H1 (cell line): ENCODE results near the gene ADRA2C. TPM values are rescaled to one million over a fixed set of nuclear protein-coding genes. Genes with fewer than 3 reads are reported as not detected.

Experiments used
- ASH2L ChIP-seq: fragments of 200-600, 300-600 bp; sonication (generic); IDR thresholded peaks from one replicate; pipeline ENCODE4 v1.7.1; 2017; ENCODE audit warnings: low read length
- BACH1 ChIP-seq: IDR thresholded peaks from 2 replicates; pipeline ENCODE4 v1.6.1; 2012; ENCODE audit warnings: low read length, improper control_type of control experiment
- CBX5 ChIP-seq: fragments of 300-800, 300-1000 bp; sonication (generic); IDR thresholded peaks from 2 replicates; pipeline ENCODE4 v1.7.1; 2016; ENCODE audit warnings: antibody characterized with exemption, low read length, low read depth
- CHD2 ChIP-seq: IDR thresholded peaks from 2 replicates; pipeline ENCODE4 v1.6.1; 2012; ENCODE audit warnings: low read length, improper control_type of control experiment
- CHD7 ChIP-seq: fragments of 300-600 bp; sonication (generic); IDR thresholded peaks from 2 replicates; pipeline ENCODE4 v1.7.1; 2012; ENCODE audit warnings: low read length, moderate library complexity, mild to moderate bottlenecking, inconsistent platforms; ENCODE audit not compliant: insufficient replicate concordance
- E2F6 ChIP-seq: IDR thresholded peaks from 2 replicates; pipeline ENCODE4 v1.6.1; 2012; ENCODE audit warnings: inconsistent platforms
- RAD21 ChIP-seq, 2 experiments: IDR thresholded peaks in 1 of 2; conservative IDR thresholded peaks in 1 of 2; 2 replicates each; pipeline ENCODE4 v1.6.1; 2011; ENCODE audit warnings: low read depth in 2 of 2, low read length in 2 of 2, improper control_type of control experiment in 1 of 2, inconsistent platforms in 1 of 2, mild to moderate bottlenecking in 1 of 2, moderate library complexity in 1 of 2
- RNF2 ChIP-seq: fragments of 200-900, 300-1000 bp; sonication (generic); IDR thresholded peaks from 2 replicates; pipeline ENCODE4 v1.7.1; 2016; ENCODE audit warnings: borderline replicate concordance, low read depth, mild to moderate bottlenecking, antibody characterized with exemption, low read length; ENCODE audit not compliant: poor library complexity, severe bottlenecking; ENCODE audit errors: missing control alignments
- RXRA ChIP-seq: IDR thresholded peaks from 2 replicates; pipeline ENCODE4 v1.6.1; 2011; ENCODE audit warnings: low read depth, mild to moderate bottlenecking, low read length, moderate library complexity; ENCODE audit not compliant: insufficient read depth
- TAF7 ChIP-seq: optimal IDR thresholded peaks from 2 replicates; pipeline ENCODE3; 2011; ENCODE audit warnings: low read depth, mild to moderate bottlenecking, inconsistent platforms, low read length, moderate library complexity, borderline replicate concordance
- polyA plus RNA-seq, 7 experiments: library from polyadenylated mRNA; depleted of rRNA in 3 of 7; stranded (reverse) in 5 of 7; unstranded in 2 of 7; fragments of >200 nt in 5 of 7; fragments of 200-250 nt in 2 of 7; gene quantifications; 1 replicate in 5 of 7; 2 replicates in 1 of 7; 4 replicates in 1 of 7; pipeline versions ENCODE4 v1.2.1 to v1.2.3, GENCODE V29; 2011 to 2013; ENCODE audit warnings: missing spikeins in 2 of 7, mixed read lengths in 2 of 7
- total RNA-seq: library from RNA; stranded (reverse); fragmentation: NEBNext Ultra II Directional; extraction: Animal tissue kit (Norgen Biotek cat#: 25700); gene quantifications from 2 replicates; pipeline ENCODE4 v1.2.1, GENCODE V29; 2021

ADRA2C gene
- total and polyA plus RNA-seq, 2 of the 8 experiments (the other 6 are each of a cell fraction or from before 2014, with no cell fraction given): 14.6 to 14.8 TPM

GRCh38 chr4:3779509-3779908 is 13.3 kb downstream of the ADRA2C start (continued):
- TF ChIP-seq CHD7 (no peak), CBX5 (no peak), E2F6 (no peak), CHD2 (no peak), BACH1 (no peak), TAF7 (no peak), RAD21 (IDR thresholded peaks at IDR 0.05 in 1 of 2, conservative IDR thresholded peaks at IDR 0.05 in 1 of 2; ENCODE audit: low read depth in 2 of 2, low read length in 2 of 2) (no peak), ASH2L (no peak), RXRA (no peak), RNF2 (no peak)
